Endothelial cell of umbilical vein (primary cell): ENCODE results near the gene CDK4.

Experiments
- CTCF ChIP-seq, 2 donors: IDR thresholded peaks; 1 replicate in 1 of 2; 2 replicates in 1 of 2; pipeline ENCODE4 v1.5.1; 2011; ENCODE audit warnings: low read length in 2 of 2, mild to moderate bottlenecking in 2 of 2, moderate library complexity in 2 of 2, control low read depth in 1 of 2, inconsistent platforms in 1 of 2, low read depth in 1 of 2; ENCODE audit not compliant: insufficient read depth in 1 of 2; ENCODE audit errors: extremely low read depth in 1 of 2
- JUN ChIP-seq: IDR thresholded peaks from 2 replicates; pipeline ENCODE4 v1.6.1; 2011; ENCODE audit warnings: borderline replicate concordance, low read depth; ENCODE audit not compliant: insufficient read length, insufficient read depth
- POLR2AphosphoS5 ChIP-seq: IDR thresholded peaks from 2 replicates; pipeline ENCODE4 v1.6.1; 2012; ENCODE audit warnings: low read depth, mild to moderate bottlenecking, control low read depth, low read length, moderate library complexity; ENCODE audit not compliant: insufficient read depth

GRCh38 chr12:57741413-57741789 lies 10.7 kb downstream of the CDK4 start:
- no peak for TF ChIP-seq CTCF (IDR thresholded peaks at IDR 0.05; ENCODE audit: extremely low read depth in 1 of 2, insufficient read depth in 1 of 2, low read depth in 1 of 2, low read length in 2 of 2)
- no peak for TF ChIP-seq POLR2AphosphoS5
- no peak for TF ChIP-seq JUN
